GM19395 (cell line): ENCODE results near the gene BCL11A.
A peak's percentile ranks its signal among the peaks of the same experiment; 100 is the strongest.

Source experiments
- ATAC-seq: cut with Tn5 transposase; IDR thresholded peaks from one replicate; pipeline ENCODE4 v1.9.1; 2021; ENCODE audit warnings: mild to moderate bottlenecking, moderate library complexity; ENCODE audit not compliant: unreplicated experiment

Gene BCL11A

DNA sequence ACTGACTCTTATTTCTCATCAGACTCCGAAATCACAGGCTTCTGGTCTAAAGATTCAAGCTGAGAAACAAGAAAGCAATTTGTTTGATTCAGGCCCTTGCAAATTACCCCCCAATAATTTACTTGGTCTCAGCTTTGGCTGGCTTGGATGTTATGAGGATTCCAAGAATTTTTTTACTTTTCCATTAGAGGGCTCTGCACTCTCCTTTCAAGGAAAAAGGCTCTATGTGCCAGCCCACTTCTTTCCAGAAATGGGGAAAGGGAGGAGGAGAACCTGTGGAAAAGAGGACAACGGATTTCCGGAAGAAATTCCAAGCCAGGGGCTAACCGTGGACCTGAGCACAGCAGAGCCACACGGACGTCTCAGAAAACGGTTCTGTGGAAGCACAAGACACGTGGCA, 44.4 kb downstream of the BCL11A start:
- ATAC-seq: no peak

DNA sequence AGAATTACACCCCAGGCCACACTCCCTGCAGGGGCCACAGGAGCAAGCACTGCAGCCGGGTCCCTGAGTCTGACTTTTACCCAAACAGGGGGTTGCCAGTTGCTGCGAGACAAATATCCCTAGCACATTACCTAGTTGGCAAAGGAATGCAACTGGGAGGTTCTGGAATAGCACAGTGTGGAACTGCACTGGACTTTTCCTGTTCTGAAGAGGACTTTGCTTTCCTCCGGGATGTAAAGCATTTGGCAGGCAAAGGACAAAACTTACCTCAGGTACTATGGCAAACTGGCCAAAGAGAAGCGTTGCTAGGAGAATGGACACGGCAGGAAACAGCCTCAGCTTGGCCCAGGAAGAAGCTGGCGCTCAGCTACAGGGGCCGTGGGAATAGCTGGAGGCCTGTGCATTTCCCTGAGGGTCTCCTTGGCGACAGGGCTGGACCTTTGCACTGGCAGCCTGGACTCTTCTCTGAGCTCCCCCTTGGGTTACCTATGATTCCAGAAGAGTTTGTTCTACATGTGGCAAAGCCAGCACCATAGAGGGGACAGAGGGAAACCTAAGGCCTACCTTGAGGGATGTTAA, 45.0 kb downstream of the BCL11A start:
- no peak for ATAC-seq

DNA sequence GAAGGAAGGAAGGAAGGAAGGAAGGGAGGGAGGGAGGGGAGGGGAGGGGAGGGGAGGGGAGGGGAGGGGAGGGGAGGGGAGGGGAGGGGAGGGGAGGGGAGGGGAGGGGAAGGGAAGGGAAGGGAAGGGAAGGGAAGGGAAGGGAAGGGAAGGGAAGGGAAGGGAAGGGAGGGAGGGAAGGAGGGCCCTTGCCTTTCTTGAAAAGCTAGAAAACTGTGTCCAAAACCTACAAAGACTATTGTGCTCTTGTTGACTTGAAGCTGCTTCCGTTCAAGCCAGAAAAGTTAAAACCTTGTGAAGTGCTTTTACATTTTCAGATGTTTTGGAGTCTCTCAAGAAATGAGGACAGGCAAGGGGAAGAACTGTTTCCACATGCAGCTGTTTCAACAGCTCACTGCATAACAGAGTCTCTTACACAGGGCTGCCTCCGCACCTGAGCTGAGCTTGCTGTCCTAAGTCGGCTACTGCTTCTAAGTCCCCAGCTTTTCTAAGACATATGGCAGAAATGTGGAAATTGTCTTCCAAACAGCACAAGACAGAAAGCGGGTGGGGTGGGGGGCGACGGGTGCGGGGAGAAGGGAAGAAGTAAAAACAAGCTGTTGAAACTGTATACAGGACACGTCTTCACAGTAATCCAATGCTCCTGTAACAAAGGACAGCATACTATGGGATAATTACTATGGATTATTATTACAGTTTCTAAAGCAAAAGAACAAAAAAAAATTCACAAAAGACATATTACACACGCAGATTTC, 46.1 kb downstream of the BCL11A start:
- no peak for ATAC-seq

DNA sequence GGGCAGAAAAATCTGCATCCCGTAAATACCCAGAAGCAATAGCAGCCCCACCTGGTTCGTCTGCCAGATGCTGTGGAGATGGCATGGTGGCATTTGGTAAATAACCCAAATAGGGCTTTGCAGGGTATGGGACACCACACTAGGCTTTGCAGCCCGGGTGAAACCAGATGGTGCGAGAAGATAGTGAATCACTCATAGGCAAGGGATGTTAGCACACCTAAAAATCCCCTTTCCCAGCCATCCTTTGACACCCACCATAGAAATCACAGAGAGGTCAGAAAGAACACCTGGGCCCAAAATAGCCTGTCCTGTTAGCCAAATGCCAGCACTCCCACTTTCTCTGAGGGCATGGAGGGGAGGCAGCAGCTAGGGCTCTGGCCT, 47.6 kb downstream of the BCL11A start:
- no peak for ATAC-seq

DNA sequence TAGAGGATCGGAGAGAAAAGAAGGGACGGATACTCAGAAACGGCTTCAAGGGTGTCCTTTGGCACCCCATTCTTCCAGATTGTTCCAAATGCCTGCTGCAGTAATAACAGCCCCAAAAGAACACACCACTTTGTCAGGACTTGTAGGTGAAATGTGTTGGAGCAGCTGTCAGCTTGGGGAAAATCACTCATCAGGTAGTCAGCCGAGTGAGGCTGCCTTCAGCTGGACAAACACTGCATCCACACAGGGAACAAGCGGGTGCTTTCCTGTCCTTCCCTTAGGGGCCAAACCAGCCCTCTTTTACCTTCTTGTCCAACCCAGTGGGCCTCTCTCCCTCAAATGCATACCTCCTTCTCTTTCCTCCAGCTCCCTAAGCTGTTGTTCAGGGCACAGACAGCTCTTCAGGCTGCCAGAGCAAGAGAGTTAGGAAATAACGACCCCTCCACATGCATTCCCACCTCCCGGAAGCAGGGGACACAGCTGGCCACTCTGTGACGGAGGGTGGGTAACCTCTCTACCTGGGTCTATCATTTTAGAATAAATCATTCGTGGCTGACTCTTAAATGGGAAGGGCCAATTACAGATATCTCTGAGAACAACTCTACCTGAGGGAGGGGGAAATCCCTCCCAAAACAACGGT, 48.1 kb downstream of the BCL11A start:
- ATAC-seq: no peak

DNA sequence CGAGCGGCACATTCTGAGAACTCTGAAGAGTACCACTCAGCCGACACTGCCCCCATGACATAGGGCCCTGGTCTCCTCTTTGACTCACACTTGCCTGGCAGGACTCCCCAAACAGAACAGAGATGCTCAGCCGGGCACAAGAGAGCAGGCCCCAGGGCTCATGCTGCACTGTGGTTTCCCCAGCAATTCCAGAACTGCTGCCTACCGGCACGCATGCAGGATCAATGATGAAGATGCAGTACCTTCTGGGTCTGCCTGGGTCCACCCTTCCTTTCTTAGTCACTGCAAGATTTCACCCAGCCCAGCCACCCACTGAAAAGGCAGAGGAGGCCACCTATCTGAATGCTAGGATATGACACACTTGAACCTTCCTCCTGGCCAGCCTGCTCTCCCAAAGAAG, 49.4 kb downstream of the BCL11A start:
- no peak for ATAC-seq

DNA sequence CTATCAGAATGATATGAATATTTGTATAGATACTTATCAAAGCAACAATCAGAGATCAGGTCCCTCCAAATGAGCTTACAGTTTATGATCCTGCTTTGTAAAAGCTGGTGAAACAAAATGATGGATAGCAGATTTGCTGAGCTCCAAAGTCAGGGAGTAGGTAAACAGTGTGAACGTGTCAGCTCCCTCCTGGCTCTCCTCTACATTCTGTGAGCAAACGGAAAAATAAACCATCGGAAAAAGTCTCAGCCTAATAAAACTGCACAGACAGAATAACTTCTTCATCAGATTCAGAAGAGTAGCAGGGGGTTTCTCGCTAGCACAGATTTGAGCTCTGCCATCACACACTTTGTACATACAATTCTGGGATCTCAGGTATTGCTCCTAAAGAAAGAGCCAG, 51.3 kb downstream of the BCL11A start:
- no peak for ATAC-seq

DNA sequence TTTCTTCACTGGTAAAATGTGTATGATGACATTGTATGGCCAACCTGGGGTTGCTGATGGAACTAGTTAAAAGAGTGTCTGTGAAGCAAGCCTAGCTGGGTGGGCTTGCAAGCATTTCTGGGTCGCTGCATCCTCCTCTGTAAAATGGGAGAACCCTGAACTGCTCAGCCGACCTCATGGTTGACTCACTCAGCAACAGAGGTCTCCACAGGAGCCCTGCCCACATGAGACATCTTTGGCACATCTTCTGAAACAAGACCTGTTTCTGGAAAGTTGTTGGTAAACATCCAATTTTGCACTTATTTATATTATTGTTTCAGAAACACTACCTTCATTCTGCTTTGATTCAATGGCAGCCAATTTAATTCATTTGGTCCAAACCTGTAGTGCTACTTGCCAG, 52.6 kb downstream of the BCL11A start:
- ATAC-seq: no peak

DNA sequence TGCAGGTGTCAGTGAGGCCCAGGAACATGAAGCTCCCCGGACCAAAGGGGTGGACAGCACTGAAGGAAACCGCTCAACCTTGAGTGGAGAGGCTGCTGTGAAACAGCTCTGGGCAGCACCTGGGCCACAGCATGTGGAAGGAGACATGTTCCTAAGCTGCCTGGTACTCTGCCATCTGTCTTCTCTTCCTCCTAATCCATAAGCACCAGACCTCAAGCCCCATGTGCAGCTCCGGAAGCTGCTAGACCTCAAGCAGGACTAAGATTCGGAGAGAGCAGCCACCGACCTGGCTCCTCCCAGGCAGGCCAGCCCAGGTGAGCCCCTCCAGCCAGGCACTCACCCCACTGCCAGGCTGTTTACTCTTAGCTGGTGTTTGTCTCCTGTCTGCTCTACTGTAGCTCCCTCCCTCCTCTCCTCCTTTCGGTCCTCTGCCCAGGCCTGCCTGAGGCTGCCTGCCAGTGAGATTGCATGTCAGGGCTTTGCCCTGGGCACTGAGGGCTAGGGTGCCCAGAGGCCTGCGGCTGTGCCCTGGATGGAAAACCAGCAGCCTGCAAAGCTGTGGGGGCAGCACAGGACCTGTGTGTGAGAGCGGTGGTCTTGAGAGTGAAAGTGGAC, 53.7 kb downstream of the BCL11A start:
- ATAC-seq: no peak

DNA sequence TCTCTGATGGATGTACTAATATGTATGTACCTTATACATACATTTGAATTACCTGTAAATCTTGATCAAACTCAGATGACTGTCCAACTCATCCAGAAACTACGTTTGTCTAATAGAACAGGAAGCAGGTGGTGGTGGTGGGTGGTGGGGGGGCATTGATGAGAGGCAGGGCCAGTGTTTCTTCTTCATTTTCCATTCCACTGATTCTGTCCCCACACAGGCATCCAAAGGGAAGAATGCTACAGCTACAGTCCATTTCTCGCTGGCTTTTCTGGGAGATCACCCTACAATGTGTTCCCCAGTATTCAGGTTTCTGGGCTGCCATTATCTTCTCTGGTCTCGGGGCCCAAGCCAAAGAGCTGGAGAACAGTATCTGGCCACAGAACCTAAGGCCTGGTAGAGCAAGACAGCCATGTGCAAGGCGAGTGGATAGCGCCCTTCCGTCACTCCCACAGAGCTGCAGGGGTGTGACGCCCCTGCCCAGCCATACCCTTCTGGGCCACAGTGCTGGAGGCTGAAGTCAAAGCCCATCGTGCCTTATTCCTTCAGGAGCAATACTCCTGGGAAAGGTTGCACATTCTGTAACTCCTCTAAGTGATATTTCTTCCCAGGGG, 54.5 kb downstream of the BCL11A start:
- ATAC-seq: peak; percentile 54

DNA sequence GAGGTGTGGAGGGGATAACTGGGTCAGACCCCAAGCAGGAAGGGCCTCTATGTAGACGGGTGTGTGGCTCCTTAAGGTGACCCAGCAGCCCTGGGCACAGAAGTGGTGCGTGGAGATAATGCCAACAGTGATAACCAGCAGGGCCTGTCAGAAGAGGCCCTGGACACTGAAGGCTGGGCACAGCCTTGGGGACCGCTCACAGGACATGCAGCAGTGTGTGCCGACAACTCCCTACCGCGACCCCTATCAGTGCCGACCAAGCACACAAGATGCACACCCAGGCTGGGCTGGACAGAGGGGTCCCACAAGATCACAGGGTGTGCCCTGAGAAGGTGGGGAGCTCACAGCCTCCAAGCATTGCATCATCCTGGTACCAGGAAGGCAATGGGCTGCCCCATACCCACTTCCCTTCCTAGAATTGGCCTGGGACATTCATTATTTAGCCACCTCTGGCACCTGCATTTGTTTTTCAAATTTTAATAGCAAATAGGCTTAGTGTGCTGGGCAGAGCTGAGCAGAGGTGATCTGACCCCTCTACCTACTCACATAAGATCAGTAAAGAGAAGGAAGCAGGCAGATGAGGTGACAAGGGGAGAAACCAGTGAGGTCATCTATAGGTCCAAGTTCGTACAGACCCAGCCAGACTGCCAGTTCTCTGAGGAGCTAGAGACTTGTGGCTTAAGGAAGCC, 55.2 kb downstream of the BCL11A start:
- ATAC-seq: peak; percentile 39

DNA sequence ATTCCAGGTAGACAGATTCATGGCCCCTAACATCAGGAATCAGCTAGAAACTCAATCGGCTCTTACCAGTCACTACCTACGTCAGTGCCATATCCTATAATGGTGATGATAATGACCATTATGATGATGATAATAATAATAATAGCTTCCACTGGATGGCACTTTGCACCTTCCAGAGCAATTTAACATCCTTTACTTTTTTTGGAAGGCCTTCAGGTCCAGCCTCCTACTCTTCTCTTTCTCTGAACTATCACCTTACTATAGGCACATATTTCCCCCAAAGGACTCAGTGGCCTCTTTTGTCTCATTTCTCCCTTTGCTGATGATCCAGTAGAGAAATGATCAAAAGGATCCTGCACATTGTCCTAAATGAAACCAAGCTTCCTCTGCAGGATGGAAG, 56.0 kb downstream of the BCL11A start:
- no peak for ATAC-seq

DNA sequence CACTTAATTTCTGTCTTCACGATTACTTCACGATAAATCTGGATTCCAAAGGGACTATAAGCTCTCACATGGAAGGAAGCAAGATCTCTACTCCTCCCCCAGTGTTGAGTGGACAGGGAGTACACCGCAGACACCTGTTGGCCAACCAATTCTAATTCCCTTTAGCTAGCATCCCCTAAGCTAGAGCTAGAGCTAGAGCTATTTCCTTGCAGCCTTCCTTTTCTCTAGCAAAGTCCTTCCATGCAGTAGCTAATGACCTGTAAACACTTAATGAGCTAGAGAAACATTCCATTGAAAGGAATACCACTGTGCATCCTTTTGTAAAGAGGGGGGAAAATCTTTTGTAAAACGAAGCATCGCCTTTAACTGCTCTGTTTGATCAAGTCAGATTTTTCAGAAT, 56.5 kb downstream of the BCL11A start:
- ATAC-seq: no peak

DNA sequence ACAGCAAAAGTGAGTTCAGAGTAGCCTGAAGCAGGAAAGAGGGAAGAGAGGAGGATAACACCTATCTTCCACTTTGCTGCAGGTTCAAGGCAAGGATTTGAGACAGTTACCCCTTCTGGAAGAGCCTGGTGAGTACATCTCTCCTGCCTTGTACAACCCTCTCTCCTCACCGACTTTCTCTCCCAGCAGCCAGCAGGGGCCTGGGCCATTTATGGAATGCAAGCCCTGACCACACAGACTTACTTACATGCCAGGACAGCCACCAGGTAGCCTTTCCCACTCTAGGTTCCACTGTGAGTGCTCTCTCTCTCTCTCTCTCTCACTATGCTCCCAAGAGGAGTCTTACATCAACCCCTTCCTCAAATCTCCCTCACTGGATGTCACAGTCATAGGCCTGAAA, 57.0 kb downstream of the BCL11A start:
- ATAC-seq: no peak

DNA sequence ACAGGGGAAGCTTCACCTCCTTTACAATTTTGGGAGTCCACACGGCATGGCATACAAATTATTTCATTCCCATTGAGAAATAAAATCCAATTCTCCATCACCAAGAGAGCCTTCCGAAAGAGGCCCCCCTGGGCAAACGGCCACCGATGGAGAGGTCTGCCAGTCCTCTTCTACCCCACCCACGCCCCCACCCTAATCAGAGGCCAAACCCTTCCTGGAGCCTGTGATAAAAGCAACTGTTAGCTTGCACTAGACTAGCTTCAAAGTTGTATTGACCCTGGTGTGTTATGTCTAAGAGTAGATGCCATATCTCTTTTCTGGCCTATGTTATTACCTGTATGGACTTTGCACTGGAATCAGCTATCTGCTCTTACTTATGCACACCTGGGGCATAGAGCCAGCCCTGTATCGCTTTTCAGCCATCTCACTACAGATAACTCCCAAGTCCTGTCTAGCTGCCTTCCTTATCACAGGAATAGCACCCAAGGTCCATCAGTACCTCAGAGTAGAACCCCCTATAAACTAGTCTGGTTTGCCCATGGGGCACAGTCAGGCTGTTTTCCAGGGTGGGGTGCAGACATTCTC, 58.3 kb downstream of the BCL11A start:
- ATAC-seq: no peak

DNA sequence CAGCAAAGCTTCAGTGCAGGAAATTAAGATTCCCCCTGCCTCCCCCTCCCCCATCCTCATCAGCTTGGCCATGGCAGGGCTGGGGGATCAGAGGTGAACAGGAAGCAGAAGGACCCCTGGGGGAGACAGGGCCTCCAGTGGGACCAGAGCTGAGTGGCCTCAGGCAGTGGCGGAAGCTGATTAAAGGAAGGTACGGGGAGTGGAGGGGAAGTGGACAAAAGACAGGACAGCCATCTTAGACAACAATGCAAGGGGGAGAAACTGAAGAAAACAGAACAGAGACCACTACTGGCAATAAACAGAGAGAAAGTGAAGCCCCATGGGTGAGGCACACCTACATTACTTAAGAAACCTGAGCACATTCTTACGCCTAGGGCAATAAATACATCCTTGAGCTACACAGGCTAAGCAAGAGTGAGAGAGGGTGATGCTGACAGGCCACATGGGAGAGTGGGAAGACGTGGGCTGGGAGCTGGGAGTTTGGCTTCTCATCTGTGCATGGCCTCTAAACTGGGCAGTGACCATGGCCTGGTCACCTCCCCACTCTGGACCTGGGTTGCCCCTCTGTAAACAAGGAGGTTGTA, 59.6 kb downstream of the BCL11A start:
- ATAC-seq: no peak

DNA sequence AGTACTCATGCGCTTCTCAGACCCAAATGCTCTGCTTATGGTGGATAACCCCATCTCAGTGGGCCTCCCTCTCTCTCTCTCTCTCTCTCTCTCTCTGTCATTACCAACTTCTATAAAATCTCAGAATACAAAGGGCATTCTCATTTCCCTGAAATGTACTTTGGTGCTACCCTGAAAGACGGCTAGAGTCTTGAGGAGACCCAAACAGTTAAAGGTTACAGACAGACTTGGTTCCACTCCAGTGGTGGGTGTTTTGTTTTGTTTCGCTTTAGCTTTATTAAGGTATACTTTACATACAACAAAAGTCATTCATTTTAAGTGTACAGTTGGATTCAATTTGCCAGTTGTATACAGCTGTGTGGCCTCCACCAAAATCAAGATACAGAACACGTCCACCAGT, 60.9 kb downstream of the BCL11A start:
- ATAC-seq: no peak

DNA sequence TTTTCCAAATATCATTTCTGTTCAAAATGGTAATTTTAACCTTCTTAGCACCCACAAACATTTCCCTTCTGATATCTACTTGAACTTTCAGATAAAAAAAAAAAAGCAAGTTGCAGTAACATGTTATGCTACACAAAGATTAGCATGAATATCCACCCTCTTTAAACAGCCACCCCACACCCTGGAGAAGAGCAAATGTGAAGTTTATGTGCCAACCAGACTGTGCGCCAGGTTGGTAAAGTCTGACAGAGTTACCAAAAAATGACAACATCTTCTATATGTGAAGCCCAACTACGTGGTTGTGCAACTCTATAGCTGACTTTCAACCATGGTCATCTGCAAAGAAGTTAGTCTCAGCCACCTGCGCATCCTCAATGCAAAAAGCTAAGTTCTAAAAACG, 62.6 kb downstream of the BCL11A start:
- ATAC-seq: no peak

DNA sequence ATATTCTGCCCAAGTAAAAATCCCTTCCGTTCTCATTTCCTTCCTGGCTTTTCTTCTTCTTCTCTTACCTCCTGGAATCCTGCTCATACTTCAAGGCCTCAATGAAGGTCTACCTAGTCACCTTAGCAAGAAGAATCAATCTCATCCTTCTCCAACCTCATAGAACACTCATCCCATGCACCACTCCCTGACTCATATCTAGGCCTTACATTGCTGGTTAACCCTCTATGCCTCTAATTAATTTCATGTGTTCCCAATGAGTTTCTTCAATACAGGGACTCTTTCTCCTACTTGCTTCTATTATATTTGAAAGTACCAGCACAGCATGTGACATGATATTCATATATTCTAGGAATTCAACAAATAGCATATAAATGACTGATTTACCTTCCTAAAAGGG, 63.0 kb downstream of the BCL11A start:
- ATAC-seq: no peak

DNA sequence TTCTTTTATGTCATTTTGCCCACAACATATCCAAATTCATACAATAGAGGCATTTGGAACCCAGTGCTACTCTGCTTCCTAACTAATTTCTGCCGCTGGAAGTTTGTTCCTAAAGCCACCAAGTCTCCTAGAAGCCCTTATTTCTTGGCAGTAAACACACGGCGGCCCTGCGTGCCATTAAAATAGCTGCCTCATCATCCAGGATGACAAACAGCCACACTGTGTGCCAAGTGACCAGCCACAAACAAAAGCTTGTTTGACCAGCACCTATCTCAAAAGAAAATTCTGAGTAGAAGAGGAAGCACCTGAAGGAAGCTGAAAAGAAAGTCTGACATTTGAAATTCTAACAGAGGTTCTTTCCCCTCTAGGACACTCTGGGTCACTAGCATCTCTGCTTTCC, 64.2 kb downstream of the BCL11A start:
- no peak for ATAC-seq
